Body of pancreas (tissue), 4 donors: ENCODE measurements around the gene CMTM7.

ENCODE experiments used
- POLR2A ChIP-seq, 3 donors: fragments of 450-650 bp; IDR thresholded peaks; one replicate each; pipeline ENCODE4 v1.6.1; 2016; ENCODE audit warnings: antibody characterized with exemption in 3 of 3, mild to moderate bottlenecking in 2 of 3
- TF ChIP-seq, protein P1 (sequence below), 7 experiments: fragments of 450-650 bp in 4 of 7; fragments of 200-600 bp in 3 of 7; sonication (generic) in 3 of 7; IDR thresholded peaks; one replicate each; pipeline ENCODE4 v1.5.1; 2016 to 2019; ENCODE audit warnings: antibody characterized with exemption in 7 of 7

DNA sequence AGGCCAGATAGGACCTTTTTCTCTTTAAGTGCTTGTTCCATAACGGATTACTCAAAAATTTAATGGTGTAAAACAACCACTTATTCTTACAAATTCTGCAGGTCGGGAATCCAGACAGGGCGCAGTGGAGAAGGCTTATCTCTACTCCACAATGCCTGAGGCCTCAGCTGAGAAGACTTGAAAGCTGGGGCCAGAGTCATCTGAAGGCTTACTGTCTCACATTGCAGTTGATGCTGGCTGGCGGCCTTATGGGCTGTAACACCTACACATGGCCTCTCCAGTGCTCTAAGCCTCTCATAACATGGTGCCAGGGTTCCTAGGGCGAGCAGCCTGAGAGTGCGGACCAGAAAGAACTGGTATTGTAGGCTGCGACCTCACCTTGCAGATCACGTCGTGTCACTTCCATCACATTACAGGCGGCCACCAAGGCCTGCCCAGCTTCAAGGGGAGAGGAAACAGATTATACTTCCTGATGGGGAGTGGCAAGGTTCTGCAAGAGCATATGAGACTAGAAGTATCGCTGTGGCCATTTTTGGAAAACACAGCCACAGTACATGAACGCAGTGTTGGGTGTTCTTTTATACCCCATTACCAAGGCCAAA, 32.4 kb downstream of the CMTM7 start:
- TF ChIP-seq, protein P1, sequence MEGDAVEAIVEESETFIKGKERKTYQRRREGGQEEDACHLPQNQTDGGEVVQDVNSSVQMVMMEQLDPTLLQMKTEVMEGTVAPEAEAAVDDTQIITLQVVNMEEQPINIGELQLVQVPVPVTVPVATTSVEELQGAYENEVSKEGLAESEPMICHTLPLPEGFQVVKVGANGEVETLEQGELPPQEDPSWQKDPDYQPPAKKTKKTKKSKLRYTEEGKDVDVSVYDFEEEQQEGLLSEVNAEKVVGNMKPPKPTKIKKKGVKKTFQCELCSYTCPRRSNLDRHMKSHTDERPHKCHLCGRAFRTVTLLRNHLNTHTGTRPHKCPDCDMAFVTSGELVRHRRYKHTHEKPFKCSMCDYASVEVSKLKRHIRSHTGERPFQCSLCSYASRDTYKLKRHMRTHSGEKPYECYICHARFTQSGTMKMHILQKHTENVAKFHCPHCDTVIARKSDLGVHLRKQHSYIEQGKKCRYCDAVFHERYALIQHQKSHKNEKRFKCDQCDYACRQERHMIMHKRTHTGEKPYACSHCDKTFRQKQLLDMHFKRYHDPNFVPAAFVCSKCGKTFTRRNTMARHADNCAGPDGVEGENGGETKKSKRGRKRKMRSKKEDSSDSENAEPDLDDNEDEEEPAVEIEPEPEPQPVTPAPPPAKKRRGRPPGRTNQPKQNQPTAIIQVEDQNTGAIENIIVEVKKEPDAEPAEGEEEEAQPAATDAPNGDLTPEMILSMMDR (IDR thresholded peaks at IDR 0.05) = no peak
- no peak for TF ChIP-seq POLR2A (IDR thresholded peaks at IDR 0.05)
